Measurements from ENCODE around the gene ATG13. TPM values are rescaled to one million over a fixed set of nuclear protein-coding genes. Genes with fewer than 3 reads are reported as not detected.

Gene ATG13
- total and polyA plus RNA-seq, 2 of the 8 experiments (the other 6 are each of a cell fraction or from before 2014, with no cell fraction given) = 65.0 to 77.4 TPM

DNA sequence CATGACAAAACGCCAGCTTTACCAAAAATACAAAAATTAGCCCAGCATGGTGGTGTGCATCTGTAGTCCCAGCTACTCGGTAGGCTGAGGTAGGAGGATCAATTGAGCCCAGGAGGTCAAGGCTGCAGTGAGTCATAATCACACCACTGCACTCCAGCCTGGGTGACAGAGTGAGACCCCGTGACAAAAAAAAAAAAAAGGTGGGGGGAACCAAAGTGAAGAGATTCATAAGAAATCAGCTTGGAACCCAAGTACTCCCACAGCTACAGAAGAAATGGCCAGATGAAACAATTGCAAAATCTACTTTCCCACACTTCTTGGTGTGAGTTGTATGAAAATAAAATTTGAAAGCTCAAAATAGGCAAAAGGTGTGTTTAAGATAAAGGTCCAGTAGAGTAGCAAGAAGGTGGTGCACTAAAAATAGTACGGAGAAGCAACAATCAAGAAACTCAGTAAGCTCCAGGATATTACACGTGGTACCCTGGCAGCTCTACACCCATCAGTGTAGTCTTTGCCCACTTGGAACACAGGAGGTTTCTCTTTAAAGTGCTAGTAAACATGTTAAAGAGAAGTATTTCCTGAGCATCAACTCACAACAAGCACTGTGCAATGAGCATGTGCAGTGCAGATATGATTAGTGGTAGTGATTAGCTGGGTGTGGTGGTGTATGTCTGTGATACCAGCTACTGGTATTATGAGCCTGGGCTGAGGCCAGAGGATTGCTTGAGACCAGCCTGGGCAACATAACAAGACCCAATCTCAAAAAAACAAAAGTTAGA, 5.6 kb upstream of the ATG13 start:
- H3K9ac ChIP-seq (replicated peaks in 1 of 4; ENCODE audit: extremely low read depth in 1 of 4, low read depth in 3 of 4, low read length in 3 of 4) = no peak overlapping the region
- no peak overlapping the region for H4K91ac ChIP-seq (replicated peaks; ENCODE audit: insufficient read length, low read length)
- H4K5ac ChIP-seq (ENCODE audit: insufficient read length, low read depth, low read length) = no peak overlapping the region
- no peaks in the 10 kb centered on the region for H3K79me2 ChIP-seq (ENCODE audit: control insufficient read depth in 1 of 2, insufficient read depth in 2 of 2, low read length in 2 of 2)
- no peak overlapping the region for H3K18ac ChIP-seq (ENCODE audit: extremely low read depth, low read length)
- DNase-seq (ENCODE audit: low read depth in 1 of 2, low spot score in 2 of 2) (no peak), FAIRE-seq (no peak)
- H3K4me1 ChIP-seq (replicated peaks in 1 of 4; ENCODE audit: control insufficient read depth in 3 of 4, insufficient read depth in 4 of 4, low read length in 3 of 4) = no peaks in the 10 kb centered on the region; a peak in 1 of 7 replicates
- H4K20me1 ChIP-seq (replicated peaks in 1 of 2; ENCODE audit: control insufficient read depth in 1 of 2, insufficient read depth in 2 of 2, low read length in 2 of 2) = no peaks in the 10 kb centered on the region
- no peaks in the 10 kb centered on the region for H3K27me3 ChIP-seq (replicated peaks in 1 of 4; ENCODE audit: control insufficient read depth in 3 of 4, extremely low read depth in 1 of 4, insufficient read depth in 3 of 4, low read length in 3 of 4)
- H2AK5ac ChIP-seq (ENCODE audit: low read depth, low read length) = no peak overlapping the region
- H3K36me3 ChIP-seq (ENCODE audit: control insufficient read depth in 2 of 4, insufficient read depth in 4 of 4, low read length in 3 of 4) = no peaks in the 10 kb centered on the region
- H2BK15ac ChIP-seq (ENCODE audit: low read length) = no peak overlapping the region
- H2BK5ac ChIP-seq (ENCODE audit: low read depth, low read length) = no peak overlapping the region
- WGBS, 2 experiments (ENCODE audit: extremely low coverage in 1 of 2, insufficient coverage in 1 of 2, insufficient read length in 1 of 2, insufficient replicate concordance in 2 of 2, low coverage in 1 of 2, low lambda C conversion rate in 2 of 2, missing lambda C conversion rate in 1 of 2) = 88% methylated on average over 5 of the region's 5 CpGs; no CpG with 5 or more reads in 1 of the 2 experiments
- 0 out of 2 replicates have a peak, but pooled peaks cover 1% of the 10 kb centered on the region for H3K23me2 ChIP-seq (ENCODE audit: low read depth, low read length)
- H2BK20ac ChIP-seq (ENCODE audit: low read length) = no peak overlapping the region
- H3K23ac ChIP-seq (ENCODE audit: insufficient read length) = no peak overlapping the region
- H4K8ac ChIP-seq (ENCODE audit: extremely low read depth, insufficient read depth, low read length) = no peak overlapping the region
- H2BK12ac ChIP-seq (ENCODE audit: low read depth, low read length) = no peak overlapping the region
- H3K4ac ChIP-seq (replicated peaks; ENCODE audit: insufficient read length, low read depth, low read length) = no peak overlapping the region
- no peak overlapping the region for H3K14ac ChIP-seq (ENCODE audit: insufficient read length)
- H3K56ac ChIP-seq (replicated peaks; ENCODE audit: insufficient read length, low read depth, low read length) = no peak overlapping the region
- H3K4me2 ChIP-seq (ENCODE audit: insufficient read depth in 1 of 2, low read depth in 2 of 2, low read length in 2 of 2) = no peak overlapping the region
- no peak overlapping the region for H3K27ac ChIP-seq (ENCODE audit: low read depth, low read length)
- H3K4me3 ChIP-seq (ENCODE audit: extremely low read depth in 1 of 4, insufficient read depth in 2 of 4, low read depth in 3 of 4, low read length in 4 of 4) = no peak overlapping the region
- CTCF ChIA-PET (ENCODE audit: partially characterized antibody) = interaction anchor here (0.6 to 1.6 kb wide), 6 partner anchors 41 to 213 kb away, joined by 3 to 7 read pairs (median 3); no protein-coding TSS in a partner anchor
- 0 out of 2 replicates have a peak, but pooled peaks cover 2% of the 10 kb centered on the region for H3K79me1 ChIP-seq (ENCODE audit: low read depth, low read length)
- POLR2A ChIA-PET (ENCODE audit: partially characterized antibody) = no interaction called here
- no peak overlapping the region for H2AFZ ChIP-seq (ENCODE audit: low read length)
- no peak overlapping the region for H2BK120ac ChIP-seq (replicated peaks; ENCODE audit: low read depth, low read length)
- H3K9me3 ChIP-seq (ENCODE audit: insufficient read depth in 2 of 2, low read depth in 1 of 2, low read length in 1 of 2) = no peaks in the 10 kb centered on the region
- no peak for TF ChIP-seq CHD2 (IDR thresholded peaks at IDR 0.05; ENCODE audit: low read length)
- no peak for TF ChIP-seq HDAC2 (IDR thresholded peaks at IDR 0.05; ENCODE audit: borderline replicate concordance in 1 of 2, low read depth in 2 of 2, low read length in 2 of 2)
- TF ChIP-seq SIN3A (conservative IDR thresholded peaks at IDR 0.05 in 1 of 2, IDR thresholded peaks at IDR 0.05 in 1 of 2; ENCODE audit: low read depth in 1 of 2, low read length in 2 of 2) = no peak
- TF ChIP-seq, protein P1, sequence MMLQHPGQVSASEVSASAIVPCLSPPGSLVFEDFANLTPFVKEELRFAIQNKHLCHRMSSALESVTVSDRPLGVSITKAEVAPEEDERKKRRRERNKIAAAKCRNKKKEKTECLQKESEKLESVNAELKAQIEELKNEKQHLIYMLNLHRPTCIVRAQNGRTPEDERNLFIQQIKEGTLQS (IDR thresholded peaks at IDR 0.05; ENCODE audit: insufficient read depth, low read depth, low read length) = no peak
- TF ChIP-seq YY1 (IDR thresholded peaks at IDR 0.05; ENCODE audit: low read depth, low read length) = no peak
- TF ChIP-seq POU5F1 (IDR thresholded peaks at IDR 0.05; ENCODE audit: low read depth, low read length) = no peak
- TF ChIP-seq KDM1A (IDR thresholded peaks at IDR 0.05; ENCODE audit: borderline replicate concordance, low read length) = no peak
- TF ChIP-seq SAP30 (IDR thresholded peaks at IDR 0.05; ENCODE audit: insufficient read depth, insufficient replicate concordance, low read length) = no peak
- TF ChIP-seq, protein P2, sequence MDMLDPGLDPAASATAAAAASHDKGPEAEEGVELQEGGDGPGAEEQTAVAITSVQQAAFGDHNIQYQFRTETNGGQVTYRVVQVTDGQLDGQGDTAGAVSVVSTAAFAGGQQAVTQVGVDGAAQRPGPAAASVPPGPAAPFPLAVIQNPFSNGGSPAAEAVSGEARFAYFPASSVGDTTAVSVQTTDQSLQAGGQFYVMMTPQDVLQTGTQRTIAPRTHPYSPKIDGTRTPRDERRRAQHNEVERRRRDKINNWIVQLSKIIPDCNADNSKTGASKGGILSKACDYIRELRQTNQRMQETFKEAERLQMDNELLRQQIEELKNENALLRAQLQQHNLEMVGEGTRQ (IDR thresholded peaks at IDR 0.05; ENCODE audit: low read length) = no peak
- TF ChIP-seq BRCA1 (IDR thresholded peaks at IDR 0.05; ENCODE audit: low read depth, low read length) = no peak

Measured in H1 (cell line).